CD14-positive monocyte (primary cell): ENCODE measurements around the gene CLPX. TPM values are rescaled to one million over a fixed set of nuclear protein-coding genes. Genes with fewer than 3 reads are reported as not detected.

Source experiments
- DNase-seq, 3 donors: peaks; one replicate each; pipeline ENCODE4 v3.0.0-alpha.2; 2011 to 2022
- H2AFZ ChIP-seq: 2 replicates; pipeline ENCODE4 v1.6.0; 2012; ENCODE audit warnings: mild to moderate bottlenecking, low read depth, low read length, inconsistent platforms; ENCODE audit not compliant: insufficient read depth, poor library complexity, severe bottlenecking
- H3K27ac ChIP-seq, 2 donors: 1 replicate in 1 of 2; 2 replicates in 1 of 2; pipeline ENCODE4 v1.5.1; 2012 to 2013; ENCODE audit warnings: low read length in 2 of 2, control low read depth in 1 of 2, inconsistent platforms in 1 of 2, low read depth in 1 of 2, mild to moderate bottlenecking in 1 of 2
- H3K27me3 ChIP-seq, 2 donors: one replicate each; pipeline versions ENCODE4 v1.6.0 to v1.6.1; 2011 to 2013; ENCODE audit warnings: low read length in 2 of 2; ENCODE audit not compliant: control insufficient read depth in 2 of 2, insufficient read depth in 2 of 2
- H3K36me3 ChIP-seq, 2 donors: replicated peaks in 1 of 2; 1 replicate in 1 of 2; 2 replicates in 1 of 2; pipeline versions ENCODE4 v1.5.1 to v1.6.1; 2012 to 2013; ENCODE audit warnings: low read length in 2 of 2, control low read depth in 1 of 2, inconsistent platforms in 1 of 2, mild to moderate bottlenecking in 1 of 2; ENCODE audit not compliant: insufficient read depth in 2 of 2, control insufficient read depth in 1 of 2
- H3K4me1 ChIP-seq, 2 donors: 1 replicate in 1 of 2; 2 replicates in 1 of 2; pipeline versions ENCODE4 v1.5.1 to v1.6.1; 2012 to 2013; ENCODE audit warnings: low read length in 2 of 2, control low read depth in 1 of 2, inconsistent platforms in 1 of 2, mild to moderate bottlenecking in 1 of 2, moderate library complexity in 1 of 2; ENCODE audit not compliant: insufficient read depth in 2 of 2, control insufficient read depth in 1 of 2
- H3K4me2 ChIP-seq: replicated peaks from 2 replicates; pipeline ENCODE3; 2012; ENCODE audit warnings: low read length, moderate library complexity, mild to moderate bottlenecking; ENCODE audit not compliant: poor library complexity, severe bottlenecking; ENCODE audit errors: extremely low read depth
- H3K4me3 ChIP-seq, 3 experiments: fragments of 200-600 bp in 1 of 3; sonication (generic) in 1 of 3; replicated peaks in 1 of 3; 1 replicate in 2 of 3; 2 replicates in 1 of 3; pipeline ENCODE4 v1.5.1; 2011 to 2013; ENCODE audit warnings: low read length in 3 of 3, mild to moderate bottlenecking in 3 of 3, control low read depth in 2 of 3, low read depth in 2 of 3, inconsistent platforms in 1 of 3, moderate library complexity in 1 of 3
- H3K79me2 ChIP-seq: 2 replicates; pipeline ENCODE4 v1.6.0; 2012; ENCODE audit warnings: mild to moderate bottlenecking, control low read depth, inconsistent platforms, low read length, moderate library complexity; ENCODE audit not compliant: insufficient read depth
- H3K9ac ChIP-seq: 2 replicates; pipeline ENCODE4 v1.6.0; 2017; ENCODE audit warnings: low read length, mild to moderate bottlenecking; ENCODE audit not compliant: insufficient read depth, poor library complexity, severe bottlenecking
- H3K9me3 ChIP-seq, 2 donors: replicated peaks in 1 of 2; 1 replicate in 1 of 2; 2 replicates in 1 of 2; pipeline versions ENCODE4 v1.5.1 to v1.6.1; 2012 to 2013; ENCODE audit warnings: low read length in 2 of 2, control low read depth in 1 of 2; ENCODE audit not compliant: control insufficient read depth in 1 of 2, insufficient read depth in 1 of 2
- H4K20me1 ChIP-seq: 2 replicates; pipeline ENCODE4 v1.6.0; 2012; ENCODE audit warnings: mild to moderate bottlenecking, low read length, control low read depth, moderate library complexity; ENCODE audit not compliant: insufficient read depth
- H3K27ac Mint-ChIP-seq, 7 donors: one replicate each; pipeline ENCODE4 v1.8.0; 2020; ENCODE audit warnings: mild to moderate bottlenecking in 7 of 7, mixed read lengths in 7 of 7, moderate library complexity in 6 of 7, inconsistent platforms in 2 of 7
- H3K27me3 Mint-ChIP-seq, 3 donors: one replicate each; pipeline ENCODE4 v1.8.0; 2021 to 2022; ENCODE audit warnings: low read depth in 3 of 3, mild to moderate bottlenecking in 3 of 3, mixed read lengths in 3 of 3, moderate library complexity in 3 of 3, inconsistent platforms in 1 of 3
- H3K36me3 Mint-ChIP-seq, 2 donors: one replicate each; pipeline ENCODE4 v1.8.0; 2020; ENCODE audit warnings: mixed read lengths in 2 of 2, inconsistent platforms in 1 of 2, mild to moderate bottlenecking in 1 of 2
- H3K4me1 Mint-ChIP-seq: one replicate; pipeline ENCODE4 v1.8.0; 2020; ENCODE audit warnings: mild to moderate bottlenecking, mixed read lengths
- H3K4me3 Mint-ChIP-seq, 2 donors: one replicate each; pipeline ENCODE4 v1.8.0; 2020; ENCODE audit warnings: mild to moderate bottlenecking in 2 of 2, mixed read lengths in 2 of 2, moderate library complexity in 1 of 2
- H3K9me3 Mint-ChIP-seq, 7 donors: one replicate each; pipeline ENCODE4 v1.8.0; 2020 to 2022; ENCODE audit warnings: mixed read lengths in 7 of 7, mild to moderate bottlenecking in 6 of 7, moderate library complexity in 6 of 7, inconsistent platforms in 2 of 7
- WGBS: methylation state at CpG from one replicate; pipeline ENCODE4 v1.1.5; 2013; ENCODE audit warnings: missing lambda C conversion rate; ENCODE audit not compliant: insufficient coverage; 5-methylcytosine and 5-hydroxymethylcytosine counted together
- intact Hi-C, 2 donors: fragments of 100-400 bp; cut with micrococcal nuclease; formaldehyde crosslinking; loops; one replicate each; pipeline versions ENCODE4 v1.15.0 to v1.15.1; 2023
- polyA plus RNA-seq, 3 donors: library from polyadenylated mRNA; depleted of rRNA in 1 of 3; unstranded in 2 of 3; stranded (reverse) in 1 of 3; fragments of 300-500 nt in 2 of 3; fragments of >200 nt in 1 of 3; fragmentation: Illumina TruSeq in 2 of 3; gene quantifications; 1 replicate in 2 of 3; 2 replicates in 1 of 3; pipeline ENCODE4 v1.2.3, GENCODE V29; 2012 to 2021
- TF ChIP-seq, protein P1 (sequence below): fragments of 200-600 bp; IDR thresholded peaks from one replicate; pipeline ENCODE4 v1.8.0; 2022; ENCODE audit warnings: antibody characterized with exemption, mild to moderate bottlenecking

The CLPX gene
- polyA plus RNA-seq, 3 donors: 15.2 to 24.9 (median 20.0) TPM

- H3K27ac Mint-ChIP-seq: peak overlapping the region in 1 of 7 donors; percentile 27
Measured at GRCh38 chr15:65106011-65106590, 79.0 kb downstream of the CLPX start.

GRCh38 chr15:65105038-65105437, 80.1 kb downstream of the CLPX start:
- no peaks in the 10 kb centered on the region for H4K20me1 ChIP-seq
- no peak for DNase-seq
- peak overlapping the region in 2 of 7 donors; percentile 46 to 52 for H3K27ac Mint-ChIP-seq
- intact Hi-C loops: no loop called here
- H3K9me3 ChIP-seq: no peaks in the 10 kb centered on the region
- H3K9me3 Mint-ChIP-seq: no peaks in the 10 kb centered on the region
- peaks cover 0 to 2% (median 0%) of the 10 kb centered on the region in 3 donors for H3K27me3 Mint-ChIP-seq
- TF ChIP-seq, protein P1, sequence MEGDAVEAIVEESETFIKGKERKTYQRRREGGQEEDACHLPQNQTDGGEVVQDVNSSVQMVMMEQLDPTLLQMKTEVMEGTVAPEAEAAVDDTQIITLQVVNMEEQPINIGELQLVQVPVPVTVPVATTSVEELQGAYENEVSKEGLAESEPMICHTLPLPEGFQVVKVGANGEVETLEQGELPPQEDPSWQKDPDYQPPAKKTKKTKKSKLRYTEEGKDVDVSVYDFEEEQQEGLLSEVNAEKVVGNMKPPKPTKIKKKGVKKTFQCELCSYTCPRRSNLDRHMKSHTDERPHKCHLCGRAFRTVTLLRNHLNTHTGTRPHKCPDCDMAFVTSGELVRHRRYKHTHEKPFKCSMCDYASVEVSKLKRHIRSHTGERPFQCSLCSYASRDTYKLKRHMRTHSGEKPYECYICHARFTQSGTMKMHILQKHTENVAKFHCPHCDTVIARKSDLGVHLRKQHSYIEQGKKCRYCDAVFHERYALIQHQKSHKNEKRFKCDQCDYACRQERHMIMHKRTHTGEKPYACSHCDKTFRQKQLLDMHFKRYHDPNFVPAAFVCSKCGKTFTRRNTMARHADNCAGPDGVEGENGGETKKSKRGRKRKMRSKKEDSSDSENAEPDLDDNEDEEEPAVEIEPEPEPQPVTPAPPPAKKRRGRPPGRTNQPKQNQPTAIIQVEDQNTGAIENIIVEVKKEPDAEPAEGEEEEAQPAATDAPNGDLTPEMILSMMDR: no peak
- 100% methylated on average over 3 of the region's 5 CpGs for WGBS
- H3K79me2 ChIP-seq: no peaks in the 10 kb centered on the region
- H3K4me3 Mint-ChIP-seq: no peak overlapping the region
- H3K4me3 ChIP-seq: no peak overlapping the region
- H3K27me3 ChIP-seq: no peaks in the 10 kb centered on the region
- no peak overlapping the region for H3K4me2 ChIP-seq
- H3K9ac ChIP-seq: no peak overlapping the region
- peaks cover 13 to 14% of the 10 kb centered on the region in 2 donors for H3K4me1 ChIP-seq
- H3K36me3 Mint-ChIP-seq: peaks cover 44 to 58% of the 10 kb centered on the region in 2 donors
- no peak overlapping the region for H3K27ac ChIP-seq
- H3K4me1 Mint-ChIP-seq: peaks cover 12% of the 10 kb centered on the region
- peaks cover 12 to 48% of the 10 kb centered on the region in 2 donors for H3K36me3 ChIP-seq
- H2AFZ ChIP-seq: no peak overlapping the region

More at GRCh38 chr15:65106011-65106590, 79.0 kb downstream of the CLPX start:
- intact Hi-C loops: no loop called here
- Histone ChIP-seq H3K9ac (no peak overlapping the region), H2AFZ (no peak overlapping the region), H3K27me3 (no peaks in the 10 kb centered on the region), H3K27ac (no peak overlapping the region), H3K9me3 (no peaks in the 10 kb centered on the region), H3K4me3 (no peak overlapping the region), H3K4me2 (no peak overlapping the region), H3K4me1 (peaks cover 8 to 9% of the 10 kb centered on the region in 2 donors), H4K20me1 (no peaks in the 10 kb centered on the region), H3K79me2 (no peaks in the 10 kb centered on the region), H3K36me3 (peaks cover 12 to 43% of the 10 kb centered on the region in 2 donors)
- H3K4me3 Mint-ChIP-seq: no peak overlapping the region
- peaks cover 42 to 52% of the 10 kb centered on the region in 2 donors for H3K36me3 Mint-ChIP-seq
- TF ChIP-seq, protein P1: no peak
- H3K27me3 Mint-ChIP-seq: peaks cover 0 to 2% (median 0%) of the 10 kb centered on the region in 3 donors
- H3K9me3 Mint-ChIP-seq: no peaks in the 10 kb centered on the region
- 100% methylated on average over 2 of the region's 6 CpGs for WGBS
- DNase-seq: no peak
- peaks cover 7% of the 10 kb centered on the region for H3K4me1 Mint-ChIP-seq
